HEK293 (cell line): ENCODE data around the gene QPCT.

Experiments used
- FEZF1 ChIP-seq: fragments of 450-650 bp; formaldehyde crosslinking; IDR thresholded peaks from 2 replicates; pipeline ENCODE4 v1.5.1; 2016; ENCODE audit warnings: missing biosample characterization, missing genetic modification characterization
- ZBTB11 ChIP-seq: fragments of 450-650 bp; formaldehyde crosslinking; conservative IDR thresholded peaks from 2 replicates; pipeline ENCODE4 v1.5.1; 2016; ENCODE audit warnings: low read depth, missing biosample characterization, missing genetic modification characterization
- ZNF354C ChIP-seq: fragments of 450-650 bp; formaldehyde crosslinking; IDR thresholded peaks from 2 replicates; pipeline ENCODE4 v1.5.1; 2016; ENCODE audit warnings: missing biosample characterization, missing genetic modification characterization, low read depth, borderline replicate concordance
- ZNF391 ChIP-seq: fragments of 450-650 bp; formaldehyde crosslinking; IDR thresholded peaks from 2 replicates; pipeline ENCODE4 v1.5.1; 2016; ENCODE audit warnings: low read depth, missing biosample characterization, missing genetic modification characterization, borderline replicate concordance
- ZNF561 ChIP-seq: fragments of 450-650 bp; IDR thresholded peaks from 2 replicates; pipeline ENCODE4 v1.5.1; 2018; ENCODE audit warnings: missing biosample characterization, missing genetic modification characterization, borderline replicate concordance
- TF ChIP-seq, protein P1 (sequence below): fragments of 450-650 bp; formaldehyde crosslinking; IDR thresholded peaks from 2 replicates; pipeline ENCODE4 v1.5.1; 2016; ENCODE audit warnings: missing biosample characterization, missing genetic modification characterization
- TF ChIP-seq, protein P2 (sequence below): fragments of 450-650 bp; formaldehyde crosslinking; IDR thresholded peaks from 2 replicates; pipeline ENCODE4 v1.5.1; 2016; ENCODE audit warnings: missing biosample characterization, missing genetic modification characterization

GRCh38 chr2:37333256-37333655, 11.2 kb upstream of the QPCT start:
- TF ChIP-seq ZNF561 (no peak), ZNF391 (tag by site-specific recombination) (no peak), ZNF354C (no peak), ZBTB11 (no peak), FEZF1 (tag by site-specific recombination) (no peak)
- TF ChIP-seq, protein P1, sequence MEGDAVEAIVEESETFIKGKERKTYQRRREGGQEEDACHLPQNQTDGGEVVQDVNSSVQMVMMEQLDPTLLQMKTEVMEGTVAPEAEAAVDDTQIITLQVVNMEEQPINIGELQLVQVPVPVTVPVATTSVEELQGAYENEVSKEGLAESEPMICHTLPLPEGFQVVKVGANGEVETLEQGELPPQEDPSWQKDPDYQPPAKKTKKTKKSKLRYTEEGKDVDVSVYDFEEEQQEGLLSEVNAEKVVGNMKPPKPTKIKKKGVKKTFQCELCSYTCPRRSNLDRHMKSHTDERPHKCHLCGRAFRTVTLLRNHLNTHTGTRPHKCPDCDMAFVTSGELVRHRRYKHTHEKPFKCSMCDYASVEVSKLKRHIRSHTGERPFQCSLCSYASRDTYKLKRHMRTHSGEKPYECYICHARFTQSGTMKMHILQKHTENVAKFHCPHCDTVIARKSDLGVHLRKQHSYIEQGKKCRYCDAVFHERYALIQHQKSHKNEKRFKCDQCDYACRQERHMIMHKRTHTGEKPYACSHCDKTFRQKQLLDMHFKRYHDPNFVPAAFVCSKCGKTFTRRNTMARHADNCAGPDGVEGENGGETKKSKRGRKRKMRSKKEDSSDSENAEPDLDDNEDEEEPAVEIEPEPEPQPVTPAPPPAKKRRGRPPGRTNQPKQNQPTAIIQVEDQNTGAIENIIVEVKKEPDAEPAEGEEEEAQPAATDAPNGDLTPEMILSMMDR (tag by site-specific recombination), result no peak
- TF ChIP-seq, protein P2, sequence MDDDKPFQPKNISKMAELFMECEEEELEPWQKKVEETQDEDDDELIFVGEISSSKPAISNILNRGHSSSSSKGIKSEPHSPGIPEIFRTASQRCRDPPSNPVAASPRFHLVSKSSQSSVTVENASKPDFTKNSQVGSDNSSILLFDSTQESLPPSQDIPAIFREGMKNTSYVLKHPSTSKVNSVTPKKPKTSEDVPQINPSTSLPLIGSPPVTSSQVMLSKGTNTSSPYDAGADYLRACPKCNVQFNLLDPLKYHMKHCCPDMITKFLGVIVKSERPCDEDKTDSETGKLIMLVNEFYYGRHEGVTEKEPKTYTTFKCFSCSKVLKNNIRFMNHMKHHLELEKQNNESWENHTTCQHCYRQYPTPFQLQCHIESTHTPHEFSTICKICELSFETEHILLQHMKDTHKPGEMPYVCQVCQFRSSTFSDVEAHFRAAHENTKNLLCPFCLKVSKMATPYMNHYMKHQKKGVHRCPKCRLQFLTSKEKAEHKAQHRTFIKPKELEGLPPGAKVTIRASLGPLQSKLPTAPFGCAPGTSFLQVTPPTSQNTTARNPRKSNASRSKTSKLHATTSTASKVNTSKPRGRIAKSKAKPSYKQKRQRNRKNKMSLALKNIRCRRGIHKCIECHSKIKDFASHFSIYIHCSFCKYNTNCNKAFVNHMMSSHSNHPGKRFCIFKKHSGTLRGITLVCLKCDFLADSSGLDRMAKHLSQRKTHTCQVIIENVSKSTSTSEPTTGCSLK, result no peak
